Measurements from ENCODE around the gene MMP17. TPM values are rescaled to one million over a fixed set of nuclear protein-coding genes. Genes with fewer than 3 reads are reported as not detected.

The MMP17 gene
- polyA plus RNA-seq, 1 of the 3 experiments (the other 2 are of a cell fraction) = 14.0 TPM

- Histone ChIP-seq H3K36me3 (replicated peaks in 1 of 2; ENCODE audit: control insufficient read depth in 1 of 2, insufficient read depth in 2 of 2, low read length in 1 of 2) (no peaks in the 10 kb centered on the region), H3K4me3 (ENCODE audit: low read depth in 2 of 2, low read length in 1 of 2) (no peak overlapping the region), H3K9me2 (no peaks in the 10 kb centered on the region), H3K4me2 (no peak overlapping the region), H2AFZ (ENCODE audit: low read depth) (no peak overlapping the region), H3K9ac (no peak overlapping the region), H3K79me2 (ENCODE audit: insufficient read depth) (no peaks in the 10 kb centered on the region), H3K27ac (ENCODE audit: low read depth in 2 of 2, low read length in 1 of 2) (peak overlapping the region in 1 of 2 experiments; percentile 85; a peak in 2 of 4 replicates), H4K20me1 (ENCODE audit: insufficient read depth) (no peaks in the 10 kb centered on the region), H3F3A (replicated peaks; ENCODE audit: insufficient read depth) (no peaks in the 10 kb centered on the region), H3K4me1 (ENCODE audit: control insufficient read depth in 1 of 2, insufficient read depth in 2 of 2, low read depth in 1 of 2, low read length in 1 of 2) (peaks cover 0 to 29% of the 10 kb centered on the region in 2 experiments; a peak in 1 of 4 replicates), H3K9me3 (no peaks in the 10 kb centered on the region), H3K27me3 (ENCODE audit: insufficient read depth) (no peaks in the 10 kb centered on the region)
- WGBS (ENCODE audit: low lambda C conversion rate) = 69% methylated on average over 18 of the region's 24 CpGs
- peak; percentile 90 for DNase-seq
- ChIA-PET CTCF (interaction anchor here (0.9 to 2.0 kb wide), 5 partner anchors 8 to 86 kb away, joined by 3 to 5 read pairs (median 4); partner anchors contain the start of gene EP400), POLR2A (interaction anchor here (0.6 to 1.1 kb wide), 3 partner anchors 10 to 54 kb away, joined by 3 read pairs; no protein-coding TSS in a partner anchor)
- TF ChIP-seq RXRA (IDR thresholded peaks at IDR 0.05; ENCODE audit: borderline replicate concordance, low read depth) (no peak), TCF12 (IDR thresholded peaks at IDR 0.05) (peak; percentile 8; the same call in 1 of the 2 replicates), FOXJ3 (CRISPR knock-in tag; IDR thresholded peaks at IDR 0.05) (peak; percentile 57; the same call in 1 of the 2 replicates), POLR2AphosphoS5 (IDR thresholded peaks at IDR 0.05; ENCODE audit: low read depth, low read length) (no peak), CTCF (IDR thresholded peaks at IDR 0.05) (no peak), MXI1 (IDR thresholded peaks at IDR 0.05; ENCODE audit: low read depth, low read length) (peak; percentile 48; the same call in 1 of the 2 replicates), MAX (IDR thresholded peaks at IDR 0.05; ENCODE audit: low read depth) (no peak), SIN3A (IDR thresholded peaks at IDR 0.05; ENCODE audit: borderline replicate concordance, low read depth, low read length) (no peak), RCOR1 (IDR thresholded peaks at IDR 0.05; ENCODE audit: low read length) (peak; percentile 85), EP300 (IDR thresholded peaks at IDR 0.05; ENCODE audit: borderline replicate concordance in 1 of 2, low read depth in 1 of 2, low read length in 1 of 2) (peak in 1 of 2 experiments; percentile 79; a peak in 2 of 4 replicates), CHD2 (IDR thresholded peaks at IDR 0.05; ENCODE audit: low read length, partially characterized antibody) (no peak), REST (IDR thresholded peaks at IDR 0.05; ENCODE audit: low read depth, low read length) (no peak), TEAD4 (IDR thresholded peaks at IDR 0.05; ENCODE audit: borderline replicate concordance, insufficient read depth) (no peak), TAF1 (IDR thresholded peaks at IDR 0.05; ENCODE audit: borderline replicate concordance, low read depth, low read length) (no peak)
Observed at GRCh38 chr12:131863711-131864396, 35.7 kb downstream of the MMP17 start.
